D341Med (cell line): ENCODE measurements around the gene AXL.
"Not testable (repeated sequence)": the region's sequence is repeated elsewhere in the genome, so short reads cannot be mapped to it uniquely, and the experiment has no call there.

Experiments used
- DNase-seq: peaks from one replicate; pipeline ENCODE4 v3.0.0; 2012; ENCODE audit warnings: low spot score

Gene AXL

DNA sequence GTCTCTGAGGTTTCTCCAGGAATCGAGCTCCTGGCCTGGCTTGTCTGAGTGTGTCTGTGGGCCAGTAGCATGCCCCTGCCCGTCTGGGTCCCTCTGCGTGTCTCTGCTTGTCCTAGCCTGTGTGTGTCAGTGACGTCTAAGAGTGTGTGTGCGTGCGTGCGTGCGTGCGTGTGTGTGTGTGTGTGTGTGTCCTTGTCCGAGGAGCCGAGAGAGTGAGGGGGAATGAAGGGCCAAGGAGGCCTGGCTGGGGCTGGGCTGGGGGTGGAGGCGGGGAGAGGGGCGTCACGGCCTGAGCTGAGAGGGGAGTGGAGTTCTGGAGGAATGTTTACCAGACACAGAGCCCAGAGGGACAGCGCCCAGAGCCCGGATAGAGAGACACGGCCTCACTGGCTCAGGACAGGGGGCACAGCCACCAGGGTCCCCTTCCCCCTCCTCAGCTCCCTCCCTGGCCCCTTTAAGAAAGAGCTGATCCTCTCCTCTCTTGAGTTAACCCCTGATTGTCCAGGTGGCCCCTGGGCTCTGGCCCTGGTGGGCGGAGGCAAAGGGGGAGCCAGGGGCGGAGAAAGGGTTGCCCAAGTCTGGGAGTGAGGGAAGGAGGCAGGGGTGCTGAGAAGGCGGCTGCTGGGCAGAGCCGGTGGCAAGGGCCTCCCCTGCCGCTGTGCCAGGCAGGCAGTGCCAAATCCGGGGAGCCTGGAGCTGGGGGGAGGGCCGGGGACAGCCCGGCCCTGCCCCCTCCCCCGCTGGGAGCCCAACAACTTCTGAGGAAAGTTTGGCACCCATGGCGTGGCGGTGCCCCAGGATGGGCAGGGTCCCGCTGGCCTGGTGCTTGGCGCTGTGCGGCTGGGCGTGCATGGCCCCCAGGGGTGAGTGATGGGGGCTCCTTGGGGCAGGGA, at the start of gene AXL:
Gene AXL, plus strand, starts transcription at position 609 of the 893 bp plus-strand sequence. Its CDS starts 170 bp downstream, at position 779.
- peak; percentile 46 for DNase-seq

DNA sequence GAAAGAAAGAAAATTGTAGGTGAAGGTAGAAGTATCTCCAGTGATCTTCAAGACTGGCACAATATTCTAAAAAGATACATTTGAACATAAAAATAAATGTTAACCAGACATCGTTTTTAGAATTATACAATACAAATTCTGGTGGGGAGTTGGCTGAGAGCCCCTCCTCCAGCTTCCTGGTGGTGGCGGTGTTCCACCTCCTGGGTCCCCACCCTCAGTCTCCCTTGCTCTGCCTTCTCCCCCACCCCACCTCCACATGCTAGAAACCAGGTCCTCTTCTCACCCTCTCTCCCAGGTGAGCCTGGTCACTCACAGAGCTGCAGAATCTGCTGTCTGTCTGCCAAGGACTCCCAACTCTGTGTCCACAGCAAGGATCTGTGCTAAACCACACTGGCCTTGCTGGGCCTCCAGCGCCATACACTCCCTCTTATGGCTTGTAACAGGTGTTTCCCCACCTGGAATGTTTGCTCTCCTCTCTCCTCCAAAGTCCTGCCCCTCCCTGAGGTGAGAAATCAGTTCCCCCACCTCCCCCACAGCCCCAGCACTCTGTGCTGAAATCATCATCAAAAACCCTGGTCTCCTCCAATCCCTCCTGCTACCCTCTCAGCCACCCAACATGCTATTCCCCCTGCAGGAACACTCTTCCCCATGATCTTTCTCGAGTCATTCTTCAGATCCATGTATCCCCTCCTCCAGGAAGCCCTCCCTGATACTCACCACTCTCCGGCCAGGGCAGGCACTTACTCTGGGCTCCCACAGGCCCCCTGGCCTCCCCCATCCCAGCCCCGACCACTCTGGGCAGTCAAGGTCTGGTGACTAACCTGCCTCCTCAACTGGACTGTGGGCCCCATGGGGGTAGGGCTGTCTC, 46.5 kb upstream of the AXL start:
- DNase-seq: no peak

DNA sequence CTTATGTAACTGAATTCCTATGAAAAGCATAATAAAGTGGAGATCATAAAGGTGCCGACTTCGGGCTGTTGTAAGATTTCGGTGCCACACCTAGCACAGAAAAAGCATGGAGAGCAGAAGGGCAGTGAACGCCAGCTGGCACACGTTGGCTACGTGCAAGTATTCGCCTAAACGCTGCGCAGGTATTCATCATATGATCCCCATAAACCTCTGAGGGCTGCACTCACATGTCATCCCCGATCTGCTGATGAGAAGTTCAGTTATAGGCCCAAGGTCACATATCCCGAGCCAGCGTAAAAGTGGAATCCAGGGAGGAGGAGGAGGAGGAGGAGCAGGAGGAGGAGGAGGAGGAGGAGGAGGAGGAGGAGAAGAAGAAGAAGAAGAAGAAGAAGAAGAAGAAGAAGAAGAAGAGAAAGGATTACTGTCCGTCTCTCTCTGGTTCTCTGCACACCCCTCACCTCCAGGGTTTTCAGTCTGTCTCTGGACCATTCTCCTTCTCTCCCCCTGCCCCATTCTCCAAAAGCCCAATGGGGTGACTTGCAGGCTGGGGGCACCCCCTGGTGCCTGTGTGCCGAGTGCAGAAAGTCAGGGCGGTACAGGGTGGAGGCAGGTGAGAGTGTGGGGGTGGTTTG, 44.6 kb upstream of the AXL start:
- DNase-seq: no peak

DNA sequence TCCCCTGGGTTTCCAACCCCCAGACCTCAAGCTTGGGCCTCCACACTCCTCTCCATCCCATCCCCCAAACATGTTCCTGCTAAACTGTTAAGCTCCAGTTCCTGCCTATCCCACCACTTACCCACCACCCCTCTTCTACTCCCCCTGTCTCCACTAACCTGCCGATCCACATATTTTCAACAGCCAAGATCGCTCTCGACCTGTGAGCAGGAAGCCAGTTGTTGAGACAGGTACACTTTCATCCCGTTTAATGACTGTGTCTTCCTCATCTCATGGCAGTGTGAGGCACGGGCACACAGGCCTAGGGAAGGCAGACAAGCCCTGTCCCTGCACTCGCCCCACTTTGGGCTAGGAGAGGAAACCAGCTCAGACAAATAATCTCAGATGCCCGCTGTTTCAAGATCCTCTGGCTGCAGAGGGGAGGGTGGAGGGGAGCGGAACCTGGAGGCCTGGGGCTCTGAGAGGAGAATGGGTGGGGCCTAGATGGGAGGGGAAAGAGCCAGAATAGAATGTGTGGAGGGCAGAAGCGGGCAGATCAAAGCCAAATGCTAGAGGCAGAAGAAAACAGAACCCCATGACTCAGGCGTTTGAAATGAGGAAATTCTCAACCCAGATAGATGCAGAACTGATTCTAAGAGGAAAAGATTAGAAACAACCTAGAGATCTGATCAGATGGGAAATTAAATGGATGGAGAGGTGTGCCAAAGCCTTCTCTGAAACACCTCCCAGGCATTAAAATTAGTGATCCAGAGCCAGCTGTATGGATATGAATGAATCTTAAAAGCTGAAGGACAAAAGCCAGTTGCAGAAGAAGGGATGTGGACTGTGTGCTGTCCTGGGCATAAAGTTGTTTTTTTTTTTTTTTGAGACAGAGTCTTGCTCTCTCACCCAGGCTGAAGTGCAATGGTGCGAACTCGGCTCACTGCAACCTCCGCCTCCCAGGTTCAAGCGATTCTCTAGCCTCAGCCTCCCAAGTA, 42.9 kb upstream of the AXL start:
- no peak for DNase-seq

DNA sequence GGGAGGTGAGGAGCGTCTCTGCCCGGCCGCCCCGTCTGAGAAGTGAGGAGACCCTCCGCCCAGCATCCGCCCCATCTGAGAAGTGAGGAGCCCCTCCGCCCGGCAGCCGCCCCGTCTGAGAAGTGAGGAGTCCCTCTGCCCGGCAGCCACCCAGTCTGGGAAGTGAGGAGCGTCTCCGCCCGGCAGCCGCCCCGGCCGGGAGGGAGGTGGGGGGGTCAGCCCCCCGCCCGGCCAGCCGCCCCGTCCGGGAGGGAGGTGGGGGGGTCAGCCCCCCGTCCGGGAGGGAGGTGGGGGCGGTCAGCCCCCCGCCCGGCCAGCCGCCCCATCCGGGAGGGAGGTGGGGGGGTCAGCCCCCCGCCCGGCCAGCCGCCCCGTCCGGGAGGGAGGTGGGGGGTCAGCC, 38.9 kb upstream of the AXL start:
- not testable (repeated sequence) for DNase-seq

DNA sequence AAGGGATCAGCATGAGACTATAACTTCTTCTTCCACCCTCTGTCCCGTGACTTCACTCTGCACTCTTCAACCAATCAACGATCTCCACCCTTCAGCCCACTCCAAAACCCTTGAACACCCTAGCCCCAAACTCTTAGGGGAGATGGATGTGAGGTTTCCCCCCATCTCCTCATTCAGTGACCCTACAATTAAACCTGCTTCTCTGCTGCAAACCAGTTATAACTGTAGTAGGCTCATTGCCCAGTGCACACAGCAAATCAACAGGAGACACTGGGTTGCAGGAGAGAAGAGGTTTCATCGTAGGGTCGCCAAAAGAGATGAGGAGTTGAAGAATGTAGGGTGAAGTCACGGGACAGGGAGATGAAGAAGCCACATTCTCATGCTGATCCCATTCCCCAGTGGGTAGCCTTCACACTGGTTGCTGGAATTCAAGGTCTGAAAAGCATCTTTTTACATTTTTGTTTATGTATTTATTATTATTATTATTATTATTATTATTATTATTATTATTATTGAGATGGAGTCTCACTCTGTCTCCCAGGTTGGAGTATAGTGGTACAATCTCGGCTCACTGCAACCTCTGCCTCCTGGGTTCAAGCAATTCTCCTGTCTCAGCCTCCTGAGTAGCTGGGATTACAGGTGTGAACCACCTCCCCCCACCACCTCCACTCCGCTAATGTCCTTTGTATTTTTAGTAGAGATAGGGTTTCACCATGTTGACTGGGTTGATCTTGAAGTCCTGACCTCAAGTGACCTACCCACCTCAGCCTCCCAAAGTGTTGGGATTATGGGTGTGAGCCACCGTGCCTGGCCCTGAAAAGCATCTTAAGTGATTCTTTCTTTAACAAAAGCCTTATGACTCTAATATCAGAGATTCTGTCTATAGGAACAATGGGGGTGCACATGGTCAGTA, 31.8 kb upstream of the AXL start:
- DNase-seq: no peak

DNA sequence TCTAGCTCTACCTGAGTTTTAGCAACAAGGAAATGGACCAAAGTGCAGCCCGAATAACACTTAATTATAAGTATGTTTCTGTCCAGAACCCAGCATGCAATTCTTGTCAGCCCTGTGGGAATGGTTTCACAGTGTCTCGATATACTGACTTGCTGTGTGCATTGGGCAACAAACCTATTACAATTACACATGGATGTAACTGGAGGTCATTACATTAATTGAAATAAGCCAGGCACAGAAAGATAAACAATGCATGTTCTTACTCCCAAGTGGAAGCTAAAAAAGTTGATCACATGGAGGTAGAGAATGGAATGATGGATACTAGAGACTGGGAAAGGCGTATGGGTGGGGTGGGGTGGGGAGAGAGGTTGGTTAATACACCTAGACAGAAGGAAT, 31.1 kb upstream of the AXL start:
- DNase-seq: no peak

DNA sequence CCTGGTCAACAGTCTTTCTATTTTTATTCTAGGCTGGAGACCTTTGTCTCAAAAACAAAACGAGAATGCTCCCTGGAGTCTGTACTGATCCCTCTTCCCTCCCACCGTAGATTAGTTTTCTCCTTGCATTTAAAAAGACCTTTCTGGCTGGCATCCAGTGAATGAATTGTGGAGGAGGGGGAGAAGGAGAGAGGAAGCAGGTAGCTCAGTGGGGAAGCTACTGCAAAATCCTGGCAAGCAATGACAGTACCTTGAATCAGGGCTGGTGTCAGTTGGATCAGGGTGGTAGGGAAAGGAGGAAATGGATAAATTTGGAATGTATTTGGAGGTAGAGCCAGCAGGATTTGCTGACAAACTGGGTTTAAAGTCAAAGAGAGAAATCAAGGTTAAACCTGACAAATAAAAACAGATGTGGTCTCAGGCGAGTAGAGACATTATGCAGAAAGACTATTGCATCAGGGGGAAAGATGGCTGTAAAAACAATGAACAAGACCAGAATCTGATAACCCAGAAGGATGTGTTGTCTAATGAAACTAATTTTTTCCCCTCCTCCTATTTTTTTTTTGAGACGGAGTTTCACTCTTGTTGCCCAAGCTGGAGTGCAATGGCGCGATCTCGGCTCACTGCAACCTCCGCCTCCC, 29.5 kb upstream of the AXL start:
- peak; percentile 17 for DNase-seq

DNA sequence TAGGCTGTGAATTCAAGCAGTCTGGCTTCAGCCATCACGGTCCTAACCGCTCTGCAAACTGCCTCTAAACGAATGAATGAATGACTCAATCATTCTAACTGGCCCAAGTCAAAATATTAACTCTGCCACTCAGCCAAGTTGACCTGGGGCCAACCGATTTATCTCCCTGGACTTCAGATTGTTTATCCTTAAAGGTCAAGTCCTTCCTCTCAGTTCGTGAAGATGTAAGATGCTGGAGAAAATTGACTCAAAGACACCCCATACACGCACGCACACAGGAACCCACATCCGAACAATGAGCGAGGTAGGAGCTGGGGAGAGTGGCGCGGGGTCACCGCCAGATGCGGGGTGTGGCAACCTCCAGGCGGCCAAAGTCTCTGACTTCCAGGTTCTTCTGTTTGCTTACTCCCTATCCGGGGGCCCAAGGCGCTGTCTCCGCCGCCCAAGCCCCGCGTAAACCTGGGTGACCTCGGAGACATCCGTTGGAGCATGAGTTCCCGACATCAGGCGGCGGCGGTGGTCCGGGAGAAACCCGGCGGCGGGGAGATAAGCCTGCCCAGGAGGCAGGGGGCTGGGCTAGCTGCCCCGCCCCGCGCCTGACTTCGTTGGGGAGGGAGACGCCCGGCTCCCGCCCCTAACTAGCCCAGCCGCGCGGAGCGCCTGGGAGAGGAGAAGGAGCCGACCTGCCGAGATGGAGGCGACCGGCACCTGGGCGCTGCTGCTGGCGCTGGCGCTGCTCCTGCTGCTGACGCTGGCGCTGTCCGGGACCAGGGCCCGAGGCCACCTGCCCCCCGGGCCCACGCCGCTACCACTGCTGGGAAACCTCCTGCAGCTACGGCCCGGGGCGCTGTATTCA, 26.2 kb upstream of the AXL start, which contains the start of gene CYP2S1:
Gene CYP2S1, plus strand, starts transcription at position 646 of the 856 bp plus-strand sequence. Its CDS starts 46 bp downstream, at position 692.
- DNase-seq: peak; percentile 56

DNA sequence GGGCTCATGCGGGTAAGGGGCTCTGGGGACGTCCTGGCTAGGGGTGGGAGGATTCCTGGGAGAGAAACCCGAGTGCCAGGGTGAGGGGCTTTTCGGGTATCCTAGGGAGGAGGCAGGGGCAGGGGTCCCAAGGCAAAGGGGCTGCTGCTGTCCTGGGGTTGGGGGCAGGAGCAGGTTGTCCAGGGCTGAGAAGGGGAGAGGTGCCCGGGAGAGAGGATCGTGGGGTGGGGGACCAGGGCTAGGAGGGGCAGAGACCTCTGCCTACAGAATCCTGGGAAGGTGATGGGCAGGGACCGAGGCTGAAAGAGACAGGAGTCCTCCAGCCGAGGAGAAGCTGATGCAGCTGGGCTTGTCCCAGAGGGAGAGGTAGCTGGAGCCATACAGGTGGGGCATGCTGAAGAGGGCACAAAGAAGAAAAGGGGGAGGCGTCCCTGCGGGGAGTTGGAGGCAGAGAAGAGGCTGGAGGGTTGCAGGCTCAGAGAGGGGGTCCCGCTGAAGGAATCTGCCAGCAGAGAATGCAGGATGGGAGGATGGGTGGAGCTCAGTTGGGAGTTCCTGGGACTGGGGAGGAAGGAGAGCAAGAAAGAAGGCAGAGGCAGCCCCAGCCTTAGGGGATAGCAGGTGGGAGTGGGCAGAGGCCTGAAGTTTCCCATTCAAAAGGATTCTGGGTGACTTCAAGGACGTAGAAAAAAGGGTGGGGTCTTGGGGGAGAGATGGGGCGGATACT, 25.4 kb upstream of the AXL start:
- peak; percentile 26 for DNase-seq

DNA sequence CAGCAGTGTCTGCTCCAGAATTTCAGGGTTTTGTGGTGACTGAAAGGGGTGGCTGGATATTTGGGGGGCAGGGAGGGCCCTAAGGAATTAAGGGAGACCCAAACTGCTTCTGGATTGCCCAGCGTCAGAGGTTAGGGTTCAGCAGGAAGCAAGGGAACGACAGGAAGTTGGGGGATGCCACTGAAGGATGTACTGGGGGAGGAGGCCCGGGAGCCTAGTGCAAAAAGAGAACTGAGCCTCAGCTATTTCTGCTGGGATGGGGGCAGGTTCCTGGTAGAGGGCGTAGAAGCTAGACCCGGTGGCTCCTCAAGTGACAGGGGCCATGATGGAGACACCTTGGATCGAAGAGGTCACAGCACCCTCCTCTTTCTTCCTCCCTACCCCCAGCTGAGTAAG, 24.9 kb upstream of the AXL start:
- peak; percentile 12 for DNase-seq

DNA sequence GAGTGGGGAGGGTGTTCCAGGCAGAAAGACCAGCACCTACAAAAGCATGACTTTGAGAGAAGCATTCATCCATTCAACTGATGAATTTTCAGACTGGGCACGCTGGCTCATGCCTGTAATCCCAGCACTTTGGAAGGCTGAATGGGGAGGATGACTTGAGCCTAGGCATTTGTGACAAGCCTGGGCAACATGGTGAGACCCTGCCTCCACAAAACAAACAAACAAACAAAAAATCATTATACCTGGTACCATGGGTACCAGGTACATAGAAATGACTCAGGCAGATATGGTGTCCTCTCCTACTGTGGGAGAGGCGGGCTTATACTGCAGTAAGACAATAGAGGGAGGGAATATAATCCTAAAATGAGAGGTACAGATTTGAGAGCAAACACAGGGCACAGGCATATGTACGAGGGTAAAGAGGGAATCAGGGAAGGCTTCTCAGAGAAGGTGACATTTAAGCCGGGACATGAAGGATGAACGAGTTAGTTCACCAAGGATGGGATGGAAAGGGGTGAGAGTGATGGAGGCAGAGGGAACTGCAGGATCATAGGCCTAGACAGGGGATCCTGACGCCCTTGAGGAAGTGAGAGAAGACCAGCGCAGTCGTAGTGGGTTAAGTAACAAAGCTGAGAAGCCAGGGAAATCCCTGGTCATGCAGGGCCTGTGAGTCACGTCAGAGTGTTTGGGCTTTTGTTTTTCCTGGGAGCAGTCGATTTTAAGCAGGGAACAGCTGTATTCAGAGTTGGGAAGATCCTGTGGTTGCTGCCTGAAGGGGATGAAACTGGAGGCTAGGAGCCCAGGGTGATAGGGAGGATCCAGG, 23.1 kb upstream of the AXL start:
- DNase-seq: peak; percentile 17

DNA sequence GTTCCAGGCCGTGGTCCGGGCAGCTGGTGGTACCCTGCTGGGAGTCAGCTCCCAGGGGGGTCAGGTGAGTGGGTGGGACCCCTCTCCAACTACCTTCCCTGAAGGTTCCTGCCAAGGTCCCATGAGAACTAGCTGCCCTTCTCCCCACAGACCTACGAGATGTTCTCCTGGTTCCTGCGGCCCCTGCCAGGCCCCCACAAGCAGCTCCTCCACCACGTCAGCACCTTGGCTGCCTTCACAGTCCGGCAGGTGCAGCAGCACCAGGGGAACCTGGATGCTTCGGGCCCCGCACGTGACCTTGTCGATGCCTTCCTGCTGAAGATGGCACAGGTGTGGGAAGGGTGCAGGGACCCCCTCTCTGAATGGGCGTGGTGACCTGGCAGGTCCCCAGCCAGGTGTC, 20.5 kb upstream of the AXL start:
- peak; percentile 21 for DNase-seq

DNA sequence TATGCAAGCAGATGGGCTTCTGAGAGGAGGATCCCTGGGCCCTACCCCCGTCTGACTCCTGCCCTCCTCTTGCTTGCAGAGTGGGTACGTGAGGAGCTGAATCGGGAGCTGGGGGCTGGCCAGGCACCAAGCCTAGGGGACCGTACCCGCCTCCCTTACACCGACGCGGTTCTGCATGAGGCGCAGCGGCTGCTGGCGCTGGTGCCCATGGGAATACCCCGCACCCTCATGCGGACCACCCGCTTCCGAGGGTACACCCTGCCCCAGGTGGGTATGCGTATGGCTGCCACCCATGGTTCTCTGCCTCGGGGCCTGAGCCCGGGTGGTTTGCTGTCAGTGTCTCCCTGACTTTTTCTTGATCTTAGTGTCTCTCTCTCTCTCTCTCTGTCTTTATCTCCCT, 15.7 kb upstream of the AXL start:
- peak; percentile 31 for DNase-seq

DNA sequence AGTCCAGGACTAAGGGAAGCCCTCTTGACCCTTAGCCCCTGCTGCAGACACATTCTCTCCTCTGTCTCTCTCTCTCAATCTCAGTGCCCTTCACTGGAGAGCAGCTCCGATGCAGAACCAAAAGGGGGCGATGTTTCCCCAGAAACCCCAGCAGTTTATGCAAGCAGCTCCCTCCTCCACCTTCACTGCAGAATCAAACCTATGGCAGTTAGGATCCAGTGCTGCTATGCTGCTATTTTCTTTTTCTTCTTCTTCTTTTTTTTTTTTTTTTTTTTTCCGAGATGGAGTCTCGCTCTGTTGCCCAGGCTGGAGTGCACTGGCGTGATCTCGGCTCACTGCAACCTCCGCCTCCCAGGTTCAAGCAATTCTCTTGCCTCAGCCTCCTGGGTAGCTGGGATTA, 14.7 kb upstream of the AXL start:
- DNase-seq: peak; percentile 81

DNA sequence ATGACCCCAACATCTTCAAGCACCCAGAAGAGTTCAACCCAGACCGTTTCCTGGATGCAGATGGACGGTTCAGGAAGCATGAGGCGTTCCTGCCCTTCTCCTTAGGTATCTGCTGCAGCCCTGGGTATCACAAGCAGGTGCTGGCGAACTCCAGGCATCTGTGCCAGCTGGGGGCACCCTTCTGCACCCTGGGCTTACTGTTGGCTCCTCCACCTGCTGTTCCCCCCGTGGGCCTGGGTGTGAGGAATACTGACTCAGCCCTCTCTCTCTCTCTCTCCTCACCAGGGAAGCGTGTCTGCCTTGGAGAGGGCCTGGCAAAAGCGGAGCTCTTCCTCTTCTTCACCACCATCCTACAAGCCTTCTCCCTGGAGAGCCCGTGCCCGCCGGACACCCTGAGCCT, 13.0 kb upstream of the AXL start:
- peak; percentile 40 for DNase-seq

DNA sequence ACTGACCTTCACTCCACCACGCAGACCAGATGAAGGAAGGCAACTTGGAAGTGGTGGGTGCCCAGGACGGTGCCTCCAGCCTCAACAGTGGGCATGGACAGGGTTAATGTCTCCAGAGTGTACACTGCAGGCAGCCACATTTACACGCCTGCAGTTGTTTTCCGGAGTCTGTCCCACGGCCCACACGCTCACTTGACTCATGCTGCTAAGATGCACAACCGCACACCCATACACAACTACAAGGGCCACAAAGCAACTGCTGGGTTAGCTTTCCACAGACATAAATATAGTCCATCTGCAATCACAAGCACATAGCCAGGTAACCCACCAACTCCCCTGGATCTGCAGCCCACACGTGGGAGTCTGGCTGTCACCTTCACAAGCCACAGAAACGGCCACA, 12.6 kb upstream of the AXL start:
- DNase-seq: peak; percentile 4
